Measurements from ENCODE around the gene WDR48.

GRCh38 chr3:39013289-39013688, 38.5 kb upstream of the WDR48 start:
- TF ChIP-seq CTCF (IDR thresholded peaks at IDR 0.05) (no peak), POLR2A (IDR thresholded peaks at IDR 0.05) (no peak)
